Left renal pelvis (tissue), 4 donors: ENCODE results near the gene GALM. TPM values are rescaled to one million over a fixed set of nuclear protein-coding genes. Genes with fewer than 3 reads are reported as not detected.

Experiments
- DNase-seq, 4 donors: peaks; one replicate each; pipeline ENCODE4 v3.0.0-alpha.2; 2013; ENCODE audit warnings: low read depth in 4 of 4, low spot score in 3 of 4
- polyA plus RNA-seq, 4 donors: library from polyadenylated mRNA; unstranded; fragments of 120-200 nt; gene quantifications; one replicate each; pipeline ENCODE4 v1.2.1, GENCODE V29; 2013; ENCODE audit not compliant: insufficient read length in 4 of 4

The GALM gene
- polyA plus RNA-seq, 4 donors, result 21.1 to 62.7 (median 54.6) TPM

DNA sequence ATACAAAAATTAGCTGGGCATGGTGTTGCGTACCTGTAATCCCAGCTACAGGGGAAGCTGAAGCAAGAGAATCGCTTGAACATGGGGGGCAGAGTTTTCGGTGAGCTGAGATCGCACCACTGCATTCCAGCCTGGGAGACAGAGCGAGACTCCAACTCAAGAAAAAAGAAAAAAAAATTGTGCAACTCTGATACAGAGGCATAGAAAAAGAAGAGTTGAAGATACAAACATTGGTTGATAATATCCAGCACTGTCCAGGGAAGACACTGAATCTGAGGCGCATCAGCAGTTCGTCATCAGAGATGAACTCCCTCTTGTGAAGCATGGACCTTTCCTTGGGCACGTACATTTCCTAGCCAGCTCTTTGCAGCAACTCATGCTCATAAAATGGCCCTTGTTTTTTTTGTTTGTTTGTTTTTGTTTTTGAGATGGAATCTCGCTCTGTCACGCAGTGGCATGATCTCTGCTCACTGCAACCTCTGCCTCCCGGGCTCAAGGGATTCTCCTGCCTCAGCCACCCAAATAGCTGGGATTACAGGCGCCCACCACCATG lies 16.7 kb upstream of the GALM start:
- no peak for DNase-seq

DNA sequence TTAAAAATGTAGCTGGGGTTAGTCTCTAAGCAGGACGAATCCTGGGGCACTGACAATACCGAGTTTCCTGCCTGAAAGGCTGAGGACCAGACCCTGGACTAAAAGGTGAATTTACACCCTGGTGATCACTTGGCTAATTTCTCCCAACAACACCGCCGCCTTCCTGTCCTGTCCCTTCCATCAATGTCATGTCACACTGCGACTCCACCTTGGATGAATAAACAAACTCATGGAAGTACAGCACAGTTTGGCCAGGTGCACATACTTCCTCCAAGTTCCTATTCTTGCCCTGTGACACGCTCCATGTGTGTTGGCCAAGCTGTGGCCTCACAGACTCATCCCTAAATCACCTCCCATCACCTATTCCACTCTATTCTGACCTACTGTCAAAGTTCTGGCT lies 15.9 kb upstream of the GALM start:
- DNase-seq, result no peak

DNA sequence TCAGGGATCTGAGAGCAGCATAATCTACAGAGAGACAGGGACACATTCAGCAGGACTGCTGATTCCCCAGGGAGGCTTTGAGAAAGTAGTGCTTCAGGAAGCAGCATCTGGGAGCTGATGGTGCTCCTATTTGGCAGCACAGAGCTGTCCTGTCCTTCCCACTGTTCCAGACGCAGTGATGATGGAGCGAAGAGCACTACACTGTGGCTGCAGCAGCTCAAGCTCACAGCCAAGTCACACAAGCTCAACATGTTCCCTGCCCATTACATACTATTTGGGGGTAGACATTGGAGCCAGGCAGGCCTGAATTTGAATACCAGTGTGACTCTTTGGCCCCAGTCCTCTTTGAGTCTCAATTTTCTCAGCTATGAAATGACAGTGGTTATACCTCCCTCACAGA lies 15.2 kb upstream of the GALM start:
- no peak for DNase-seq

DNA sequence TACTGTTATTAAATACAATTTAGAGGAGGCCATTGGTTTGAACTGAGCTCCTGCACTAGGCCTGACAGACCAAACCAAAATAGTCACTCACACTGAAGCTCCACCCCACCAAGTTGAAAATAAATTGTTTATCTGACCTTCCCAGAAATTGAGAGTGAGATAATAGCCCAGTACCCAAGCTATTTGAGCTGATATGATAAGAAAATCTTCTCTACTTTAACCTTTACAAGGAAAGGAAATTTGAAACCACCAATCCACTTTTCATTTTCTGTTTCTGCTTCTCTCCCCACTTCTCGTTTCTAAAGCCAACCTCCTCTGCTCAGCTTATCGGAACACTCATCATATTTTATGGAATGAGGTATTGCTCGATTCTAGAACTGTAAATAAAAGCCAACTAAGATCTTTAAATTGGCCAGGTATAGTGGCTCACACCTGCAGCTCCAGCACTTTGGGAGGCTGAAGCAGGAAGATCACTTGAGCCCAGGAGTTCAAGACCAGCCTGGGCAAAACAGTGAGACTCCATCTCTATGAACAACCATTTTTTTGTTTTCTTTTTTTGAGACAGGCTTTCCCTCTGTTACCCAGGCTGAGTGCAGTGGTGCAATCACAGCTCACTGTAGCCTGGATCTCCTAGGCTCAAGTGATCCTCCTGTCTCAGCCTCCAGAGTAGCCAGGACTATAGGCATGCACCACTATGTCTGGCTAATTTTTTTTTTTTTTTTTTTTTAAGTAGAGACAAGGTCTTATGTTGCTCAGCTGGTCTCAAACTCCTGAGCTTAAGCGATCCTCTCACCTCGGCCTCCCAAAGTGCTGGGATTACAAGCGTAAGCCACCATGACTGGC lies 13.3 kb upstream of the GALM start:
- DNase-seq, result no peak

DNA sequence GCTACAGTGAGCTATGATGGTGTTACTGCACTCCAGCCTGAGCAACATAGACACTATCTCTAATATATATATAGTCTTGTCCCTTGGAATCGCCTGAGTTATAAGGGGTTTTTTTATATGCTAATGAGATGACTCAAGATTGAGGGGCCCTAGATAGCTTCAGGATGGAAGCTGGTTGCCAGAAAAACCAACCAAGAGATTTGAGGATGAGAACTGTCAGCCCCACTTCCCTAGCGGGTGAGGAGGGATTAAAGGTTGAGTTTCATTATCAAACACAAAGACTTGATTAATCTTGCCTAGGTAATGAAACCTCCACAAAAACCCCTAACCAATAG lies 12.6 kb upstream of the GALM start:
- DNase-seq, result no peak

DNA sequence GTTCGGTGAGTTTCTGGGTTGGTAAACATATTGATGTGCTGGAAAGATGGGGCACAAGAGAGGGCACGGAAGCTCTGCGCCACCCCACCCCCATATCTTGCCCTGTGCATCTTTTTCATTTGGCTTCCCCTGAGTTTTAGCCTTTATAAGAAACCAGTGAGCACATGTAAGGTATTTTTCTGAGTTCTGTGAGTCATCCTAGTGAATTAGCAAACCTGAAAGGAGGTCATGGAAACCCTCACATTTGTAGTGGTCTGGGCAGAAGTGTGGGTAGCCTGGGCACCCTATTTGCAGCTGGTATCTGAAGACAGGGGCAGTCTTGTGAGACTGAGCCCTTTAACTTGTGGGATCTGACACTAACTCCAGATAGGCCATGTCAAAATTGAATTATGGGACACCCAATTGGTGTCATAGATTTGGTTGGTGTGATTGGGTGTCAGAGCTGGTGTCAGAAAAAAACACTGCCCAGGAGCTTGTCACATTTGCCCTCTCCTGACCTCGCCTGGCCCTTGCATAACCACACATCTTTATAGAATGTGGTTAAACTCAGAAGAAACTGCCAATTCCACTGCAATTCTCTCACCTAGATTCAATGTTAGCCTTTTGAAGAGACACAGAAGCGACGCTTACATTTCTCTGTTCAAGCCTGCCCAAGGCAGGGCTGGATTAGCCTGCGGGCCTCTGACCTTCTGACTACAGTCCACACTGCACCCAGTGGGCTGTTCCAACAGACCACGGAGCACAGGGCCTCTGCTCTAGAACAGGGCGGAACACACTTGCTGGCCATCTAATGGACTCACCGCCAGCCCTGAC lies 12.0 kb upstream of the GALM start:
- DNase-seq, result no peak

DNA sequence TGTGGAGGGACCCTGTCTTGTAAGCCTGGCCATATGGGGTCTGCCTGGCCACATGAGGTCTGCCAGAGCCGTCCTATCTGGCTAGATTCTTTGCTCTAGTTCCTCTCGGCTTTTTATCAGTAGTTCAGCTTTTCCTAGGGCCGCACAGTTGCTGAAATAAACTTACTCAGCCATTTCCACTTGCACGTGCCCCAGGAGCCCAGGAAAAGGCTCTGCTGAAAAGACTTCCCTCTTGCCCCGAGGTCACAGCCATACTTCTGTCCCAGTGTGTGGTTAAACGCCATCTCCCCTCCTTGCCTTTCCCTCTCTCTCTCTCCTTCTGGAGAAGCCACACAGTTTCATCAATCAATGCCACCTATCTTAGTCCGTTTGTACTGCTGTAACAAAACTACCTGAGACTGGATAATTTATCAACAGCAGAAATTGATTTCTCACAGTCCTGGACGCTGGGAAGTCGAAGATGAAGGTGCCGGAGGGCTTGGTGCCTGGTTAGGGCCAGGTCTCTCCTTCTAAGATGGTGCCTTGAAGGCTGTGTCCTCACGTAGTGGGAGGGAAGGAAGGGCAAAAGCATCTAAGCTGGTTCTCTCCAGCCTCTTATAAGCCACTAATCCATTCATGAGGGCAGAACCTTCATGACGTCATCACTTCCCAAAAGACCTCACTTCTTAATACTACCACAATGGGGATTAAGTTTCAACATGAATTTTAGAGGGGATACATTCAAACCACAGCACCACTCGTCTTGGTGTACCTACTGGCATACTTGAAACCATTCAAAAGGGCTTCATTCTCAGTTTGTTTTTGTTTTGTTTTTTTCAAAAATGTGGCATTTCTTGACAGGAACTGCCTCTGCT lies 11.2 kb upstream of the GALM start:
- DNase-seq, result no peak

DNA sequence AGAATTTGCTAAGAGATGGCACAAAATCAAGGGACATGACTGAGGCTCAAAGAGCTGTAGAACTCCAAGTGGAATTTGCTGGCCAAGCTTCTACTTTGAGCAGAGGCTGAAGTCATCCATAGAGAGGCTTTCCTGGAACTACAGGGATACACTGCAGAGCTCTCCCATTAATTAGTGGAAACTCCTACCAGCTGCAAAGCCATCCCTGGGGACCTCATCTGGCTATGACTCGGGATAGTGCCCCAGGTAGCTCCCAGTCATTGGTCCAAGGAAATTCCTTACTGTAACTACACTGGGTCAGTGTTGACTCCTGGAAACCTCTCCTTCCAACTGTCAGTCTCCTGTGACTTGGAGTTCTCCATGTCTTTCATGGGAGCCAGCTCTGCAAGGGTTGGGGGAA lies 10.5 kb upstream of the GALM start:
- DNase-seq, result no peak

DNA sequence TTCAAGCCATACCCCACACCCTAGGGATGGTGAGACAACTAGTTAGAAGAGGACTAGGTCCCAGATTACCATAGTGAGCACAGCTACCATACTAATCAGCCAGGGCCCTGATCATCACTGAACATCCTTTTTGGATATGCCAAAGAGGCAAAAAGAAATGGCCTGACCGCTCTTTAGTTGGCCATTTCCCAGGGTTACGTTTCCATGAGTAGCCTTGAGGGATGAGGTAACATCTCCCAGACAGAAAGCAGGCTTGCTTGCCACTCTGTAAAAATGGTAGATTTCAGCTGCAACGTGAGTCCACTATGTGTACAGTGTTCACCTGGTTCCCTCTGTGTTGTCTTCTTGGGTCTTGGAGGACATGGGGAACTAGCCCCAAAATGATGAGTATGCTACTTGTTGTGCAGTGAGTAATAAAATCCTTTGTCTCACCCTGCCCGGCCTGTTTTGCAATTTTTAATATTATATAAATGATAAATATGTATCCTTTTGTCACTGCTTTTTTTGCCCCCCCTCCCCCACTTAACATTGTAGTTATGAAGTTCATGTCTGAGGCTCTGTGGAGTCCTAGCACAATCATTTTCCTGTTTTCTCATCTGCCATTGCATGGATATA lies 8.9 kb upstream of the GALM start:
- no peak for DNase-seq

DNA sequence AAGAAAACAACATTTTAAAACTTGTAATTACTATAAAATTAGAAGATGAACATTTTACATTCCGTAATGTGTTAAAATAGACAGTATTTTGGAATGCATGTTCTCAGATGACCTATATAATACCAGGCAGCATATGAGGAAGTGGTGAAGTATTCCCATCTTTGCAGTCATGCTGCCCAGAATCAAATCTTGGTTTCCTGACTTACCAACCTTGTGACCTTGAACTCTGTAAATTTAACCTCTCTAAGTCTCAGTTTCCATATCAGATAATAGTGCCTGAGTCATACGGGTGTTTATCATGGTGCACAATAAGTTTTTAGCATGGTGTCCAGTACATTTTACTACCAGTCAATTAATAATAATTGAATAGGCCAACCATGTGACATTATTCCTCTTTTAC lies 7.3 kb upstream of the GALM start:
- no peak for DNase-seq

DNA sequence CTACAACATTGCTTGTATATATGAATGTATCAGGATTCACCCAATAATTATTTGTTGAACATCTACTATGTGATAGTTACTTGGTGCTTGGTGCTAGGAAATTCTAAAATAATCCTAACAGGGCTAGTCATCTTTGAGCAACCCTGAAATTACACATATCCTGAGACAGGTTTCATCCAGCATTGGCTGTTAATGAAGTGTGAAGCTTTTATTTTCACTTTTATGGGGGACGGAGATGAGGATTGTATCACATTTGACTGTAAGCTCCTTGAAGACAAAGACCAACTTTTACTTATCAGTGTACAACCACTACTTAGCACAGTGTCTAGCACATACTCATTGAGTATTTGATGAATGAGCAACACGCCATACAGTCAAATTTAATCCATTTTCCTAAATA lies 6.8 kb upstream of the GALM start:
- DNase-seq, result no peak

DNA sequence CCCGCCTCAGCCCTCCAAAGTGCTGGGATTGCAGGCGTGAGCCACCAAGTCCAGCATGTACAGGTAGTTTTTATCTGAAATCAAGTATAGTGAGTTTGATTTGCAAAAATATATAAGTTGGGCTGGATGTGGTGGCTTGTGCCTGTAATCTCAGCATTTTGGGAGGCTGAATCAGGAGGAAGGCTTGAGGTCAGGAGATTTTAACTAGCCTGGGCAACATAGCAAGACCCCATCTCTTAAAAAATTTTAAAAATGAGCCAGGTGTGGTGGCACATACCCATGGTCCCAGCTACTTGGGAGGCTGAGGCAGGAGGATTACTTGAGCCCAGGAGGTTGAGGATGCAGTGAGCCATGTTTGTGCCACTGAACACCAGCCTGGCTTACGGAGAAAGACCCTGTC lies 5.6 kb upstream of the GALM start:
- DNase-seq, result no peak

DNA sequence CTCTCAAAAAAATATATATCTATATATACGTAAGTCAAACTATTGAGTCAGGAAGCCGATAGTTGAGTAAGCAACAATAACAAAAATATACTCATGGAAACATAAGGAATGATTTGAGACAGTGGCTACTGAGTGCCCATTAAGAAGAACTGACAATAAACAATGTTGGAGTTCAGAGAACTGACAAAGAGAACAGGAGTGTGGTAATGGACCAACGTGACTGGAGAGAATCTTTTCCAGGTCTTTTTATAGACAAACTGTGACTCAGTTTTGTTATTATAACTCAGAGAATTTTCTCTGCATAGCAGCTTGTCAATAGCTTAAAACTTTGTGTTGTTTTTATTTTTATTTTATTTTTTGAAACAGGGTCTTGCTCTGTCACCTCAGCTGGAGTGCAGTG lies 4.6 kb upstream of the GALM start:
- no peak for DNase-seq

DNA sequence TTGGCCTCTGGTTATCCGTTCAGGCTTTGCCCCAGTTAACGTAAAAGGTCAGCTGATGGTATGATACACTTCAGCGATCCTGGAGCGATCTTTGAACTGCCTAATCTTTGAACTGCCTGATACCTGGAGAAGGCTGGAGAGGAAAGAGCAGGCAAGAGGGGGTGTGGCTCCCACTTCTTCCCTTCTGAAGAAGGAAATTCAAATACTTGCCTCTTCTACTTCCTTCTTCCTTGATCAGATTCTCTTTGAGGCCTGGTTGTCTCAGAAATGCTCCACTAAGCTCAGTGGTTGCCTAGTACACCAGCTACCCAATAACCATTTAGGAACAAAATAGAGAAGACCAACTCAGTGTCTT lies 619 bp downstream of the GALM start:
- DNase-seq, result peak in 2 of 4 donors; percentile 22

DNA sequence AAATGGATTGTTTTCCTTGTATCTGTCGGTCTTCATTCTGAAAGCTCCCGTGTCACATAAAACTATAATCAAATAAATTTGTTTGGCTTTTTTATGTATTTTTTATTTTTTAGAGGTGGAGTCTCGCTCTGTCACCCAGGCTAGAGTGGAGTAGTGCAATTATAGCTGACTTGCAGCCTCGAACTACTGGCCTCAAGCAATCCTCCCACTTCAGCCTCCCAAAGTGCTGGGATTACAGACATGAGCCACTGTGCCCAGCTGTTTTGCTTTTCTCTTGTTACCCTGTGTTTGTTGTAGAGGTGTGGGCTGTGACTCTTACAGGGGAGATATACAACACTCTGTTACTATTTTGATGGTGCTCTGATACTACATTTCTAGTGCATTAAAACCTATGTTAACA lies 2.2 kb downstream of the GALM start:
- no peak for DNase-seq

DNA sequence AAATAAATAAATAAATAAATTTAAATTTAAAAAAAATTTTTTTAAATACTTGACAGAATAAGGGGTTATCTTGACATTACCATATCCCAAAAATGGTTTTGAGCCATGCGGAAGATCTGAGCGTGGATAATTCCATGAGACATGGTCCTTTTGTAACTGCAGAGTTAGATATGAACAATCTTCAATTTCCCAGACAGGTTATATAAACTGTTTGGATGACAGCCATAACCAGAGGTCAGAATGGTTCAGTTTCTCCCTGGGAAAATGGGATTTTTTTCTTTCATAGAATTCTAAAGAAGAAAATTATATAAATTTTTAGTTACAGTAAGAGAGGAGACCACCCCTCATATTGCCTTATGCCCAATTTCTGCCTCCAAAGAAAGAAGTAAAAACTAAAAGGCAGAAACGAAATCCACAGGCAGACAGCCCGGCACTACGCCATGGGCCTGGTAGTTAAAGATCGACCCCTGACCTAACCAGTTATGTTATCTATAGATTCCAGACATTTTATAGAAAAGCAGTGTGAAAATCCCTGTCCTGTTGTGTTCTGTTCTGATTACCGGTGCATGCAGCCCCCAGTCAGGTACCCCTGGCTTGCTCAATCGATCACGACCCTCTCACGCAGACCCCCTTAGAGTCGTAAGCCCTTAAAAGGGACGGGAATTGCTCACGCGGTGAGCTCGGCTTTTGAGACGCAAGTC lies 3.0 kb downstream of the GALM start:
- DNase-seq, result no peak

DNA sequence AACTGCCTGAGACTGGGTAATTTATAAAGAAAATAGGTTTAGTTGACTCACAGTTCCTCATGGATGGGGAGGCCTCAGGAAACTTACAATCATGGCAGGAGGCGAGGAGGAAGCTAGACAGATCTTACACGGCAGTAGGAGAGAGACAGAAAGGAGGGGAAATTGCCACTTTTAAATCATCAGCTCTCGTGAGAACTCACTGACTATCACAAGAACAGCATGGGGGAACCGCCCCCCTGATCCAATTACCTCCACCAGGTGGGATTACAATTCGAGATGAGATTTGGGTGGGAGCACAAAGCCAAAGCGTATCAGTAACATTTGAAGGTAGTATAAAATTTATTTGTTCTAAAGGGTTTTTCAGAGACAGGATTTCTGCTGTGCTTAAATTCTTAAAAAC lies 5.4 kb downstream of the GALM start:
- DNase-seq, result no peak

DNA sequence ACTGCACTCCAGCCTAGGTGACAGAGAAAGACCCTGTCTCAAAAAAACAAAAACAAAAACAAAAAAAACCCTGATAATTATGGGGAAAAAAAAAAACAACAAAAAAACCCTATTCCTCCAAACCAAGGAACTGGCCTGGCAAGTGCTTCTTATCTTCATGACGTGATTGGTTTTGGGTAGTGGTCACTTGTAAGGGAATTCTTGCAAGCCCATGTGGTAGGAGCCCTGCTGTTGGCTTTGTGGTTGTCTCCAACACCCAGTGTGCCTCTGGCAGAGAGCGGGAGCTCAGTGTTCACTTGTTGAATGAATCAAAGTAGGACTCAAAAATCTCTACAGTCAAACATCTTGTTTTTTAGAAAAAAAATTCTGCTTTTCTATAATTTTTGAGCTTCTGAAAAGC lies 6.0 kb downstream of the GALM start:
- DNase-seq, result no peak

DNA sequence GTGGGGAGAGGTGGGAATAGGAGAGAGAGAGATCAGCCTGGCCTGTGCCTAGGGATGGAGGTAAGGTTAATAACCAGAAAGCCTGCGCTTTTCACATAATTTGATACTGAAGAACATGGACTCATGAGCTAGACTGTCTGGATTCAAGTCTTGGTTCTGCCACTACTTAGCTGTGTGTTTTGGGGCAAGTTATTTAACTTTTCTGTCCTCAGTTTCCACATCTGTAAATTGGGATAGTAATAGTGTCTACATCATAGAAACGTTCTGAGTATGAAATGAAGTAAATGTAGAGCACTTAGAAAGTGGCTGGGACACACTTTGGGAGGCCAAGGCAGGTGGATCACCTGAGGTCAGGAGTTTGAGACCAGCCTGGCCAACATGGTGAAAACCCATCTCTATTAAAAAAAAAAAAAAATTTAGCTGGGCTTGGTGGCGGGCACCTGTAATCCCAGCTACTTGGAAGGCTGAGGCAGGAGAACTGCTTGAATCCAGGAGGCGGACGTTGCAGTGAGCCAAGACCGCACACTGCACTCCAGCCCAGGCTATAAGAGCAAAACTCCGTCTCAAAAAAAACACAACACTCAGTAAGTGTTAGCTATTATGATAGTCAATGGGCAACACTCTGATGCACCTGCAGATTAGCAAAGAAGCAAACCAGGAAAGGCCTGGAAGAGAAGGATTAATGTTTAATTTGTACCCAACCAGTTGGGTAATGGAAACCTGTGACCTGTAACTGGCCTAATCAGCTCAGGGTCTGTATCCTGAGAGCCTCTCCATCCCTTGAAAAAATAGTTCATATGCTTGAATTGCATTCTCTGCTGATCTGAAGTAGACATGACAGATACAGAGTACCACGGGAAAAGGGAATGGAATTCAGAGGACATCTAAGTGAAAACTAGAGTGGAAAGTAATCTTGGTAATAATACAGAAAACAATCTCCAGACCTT lies 6.8 kb downstream of the GALM start:
- DNase-seq, result peak in 1 of 4 donors; percentile 5
